T-helper 1 cell treated with Interleukin-12 subunit alpha and Interleukin-12 subunit beta and Interleukin-4 antibody, amounts not matched to agents 30 ng/mL and 1 ng/mL, for 36 hours (primary cell): ENCODE measurements around the gene DOCK3. TPM values are rescaled to one million over a fixed set of nuclear protein-coding genes. Genes with fewer than 3 reads are reported as not detected.

Experiments
- intact Hi-C: fragments of 100-400 bp; cut with micrococcal nuclease; formaldehyde crosslinking; loops from one replicate; pipeline ENCODE4 v1.15.1; 2024
- total RNA-seq: library from RNA; stranded (reverse); gene quantifications from 2 replicates; pipeline ENCODE4 v1.2.3, GENCODE V29; 2022

DOCK3 gene
- total RNA-seq, 1 donor from 2014 or later = 1.5 TPM

DNA sequence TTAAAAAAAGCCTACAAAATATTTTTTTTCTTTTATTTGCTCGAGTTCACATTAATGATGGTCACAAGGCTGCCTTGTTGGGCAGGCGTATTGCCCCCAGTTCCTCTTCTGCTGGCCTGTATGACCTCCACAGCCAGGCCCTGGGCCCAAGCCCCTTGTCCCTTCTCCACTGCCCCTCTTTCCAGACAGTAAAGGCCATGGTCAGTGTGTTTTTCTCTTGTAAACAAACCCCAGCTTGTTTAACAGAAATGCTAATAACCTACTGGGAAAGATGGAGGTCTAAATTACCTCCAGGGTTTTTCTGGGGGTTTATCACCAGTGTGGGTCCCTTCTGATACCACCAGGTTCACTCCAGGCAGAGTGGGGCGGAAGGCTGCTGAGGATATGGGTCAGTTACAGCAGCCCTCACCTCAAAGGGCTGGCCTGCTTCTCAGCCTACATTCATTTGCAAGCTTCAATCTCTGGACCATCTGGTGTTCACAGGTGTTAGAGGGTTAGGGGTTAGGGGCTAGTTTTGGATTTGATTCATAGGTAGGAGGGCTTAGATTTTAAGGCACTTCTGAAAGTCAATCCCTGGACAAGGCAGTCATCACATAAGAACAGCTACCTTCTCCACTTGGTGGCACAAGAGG is 708.3 kb downstream of the DOCK3 start:
- intact Hi-C loops = loop anchor here (10.0 kb wide), 3 partner anchors 1148 to 1752 kb away; partner anchors contain the start of genes GNAI2, GNL3, PBRM1 and RFT1

DNA sequence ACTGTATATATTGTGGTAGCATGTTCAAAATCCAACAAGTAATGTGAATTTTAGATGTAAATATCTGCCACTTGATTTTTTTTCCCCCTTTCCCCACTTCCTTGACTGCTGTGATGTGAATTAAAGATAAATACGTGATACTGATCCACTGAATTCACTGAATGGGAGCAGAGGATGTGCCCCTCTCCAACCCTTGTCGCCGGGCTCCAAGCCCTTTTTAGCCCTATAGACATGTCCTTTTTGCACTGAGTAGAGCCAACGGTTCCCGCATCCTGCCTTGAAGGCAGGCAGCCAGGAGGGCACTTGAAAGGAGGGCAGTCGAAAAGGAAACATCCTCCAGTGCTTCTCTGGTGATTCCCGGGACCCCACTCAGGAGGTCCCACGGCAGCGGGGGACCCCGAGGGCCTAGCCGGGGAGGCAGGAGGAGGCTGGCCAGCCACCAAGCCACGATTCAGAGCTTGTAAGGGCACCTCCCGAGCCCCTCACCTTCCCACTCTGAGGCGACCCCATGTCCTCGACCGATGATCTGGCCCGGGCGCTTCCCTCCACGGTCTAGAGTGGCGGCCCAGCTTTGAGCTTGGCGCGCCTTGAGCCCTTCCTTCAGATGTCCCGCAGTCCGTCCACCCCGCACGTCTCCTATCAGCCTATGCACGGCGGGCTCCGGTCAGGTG is 709.5 kb downstream of the DOCK3 start:
- intact Hi-C loops = loop anchor here (1.0 to 10.0 kb wide), 10 partner anchors 12 to 1751 kb away; partner anchors contain the start of genes CYB561D2, GNAI2, GNL3 and IFRD2

DNA sequence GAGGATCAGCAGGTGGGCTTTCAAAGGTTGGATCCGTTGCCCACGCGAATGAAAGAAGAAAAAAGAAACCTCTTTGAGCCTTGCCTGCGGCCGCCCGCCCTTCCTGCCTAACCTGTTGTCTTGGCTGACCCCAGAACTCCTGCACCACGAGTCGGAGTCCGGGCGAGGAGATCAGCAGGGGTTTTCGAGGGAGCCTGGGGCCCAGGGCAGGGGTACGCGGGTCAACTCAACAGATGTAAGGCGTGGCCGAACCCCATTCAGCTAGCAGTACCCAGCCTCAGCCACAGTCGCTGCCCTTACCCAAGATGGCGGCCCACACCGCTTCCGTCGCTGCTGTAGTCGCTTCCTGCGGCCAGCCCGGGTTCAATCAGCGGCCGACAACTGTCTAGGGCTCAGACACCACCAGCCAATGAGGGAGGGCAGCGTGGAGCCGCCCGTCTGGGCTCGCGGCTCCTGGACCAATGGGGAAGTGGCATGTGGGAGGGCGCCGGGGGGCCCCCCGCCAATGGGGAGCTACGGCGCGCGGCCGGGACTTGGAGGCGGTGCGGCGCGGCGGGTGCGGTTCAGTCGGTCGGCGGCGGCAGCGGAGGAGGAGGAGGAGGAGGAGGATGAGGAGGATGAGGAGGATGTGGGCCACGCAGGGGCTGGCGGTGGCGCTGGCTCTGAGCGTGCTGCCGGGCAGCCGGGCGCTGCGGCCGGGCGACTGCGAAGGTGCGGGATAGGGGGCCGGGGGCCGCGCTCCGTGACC is 710.2 kb downstream of the DOCK3 start, which contains the start of gene MANF:
TSS of gene MANF (plus strand) at position 566 of the 748 bp plus-strand sequence. CDS start at position 618, 52 bp downstream.
- intact Hi-C loops = loop anchor here (1.0 to 10.0 kb wide), 16 partner anchors 13 to 1750 kb away; partner anchors contain the start of genes CYB561D2, DCAF1, GNAI2 and GNL3

- intact Hi-C loops = loop anchor here (1.0 to 10.0 kb wide), 11 partner anchors 115 to 1749 kb away; partner anchors contain the start of genes CYB561D2, DCAF1, GNAI2 and GNL3
Measured at GRCh38 chr3:51385621-51386091, 710.9 kb downstream of the DOCK3 start.

- intact Hi-C loops = loop anchor here (10.0 kb wide), 3 partner anchors 1152 to 1748 kb away; partner anchors contain the start of genes GNAI2, GNL3, PBRM1 and RFT1
Measured at GRCh38 chr3:51386159-51386851, 711.6 kb downstream of the DOCK3 start.

- intact Hi-C loops = loop anchor here (10.0 kb wide), 3 partner anchors 1152 to 1748 kb away; partner anchors contain the start of genes GNAI2, GNL3, PBRM1 and RFT1
Measured at GRCh38 chr3:51386852-51387229, 712.1 kb downstream of the DOCK3 start.

GRCh38 chr3:51387281-51387680 is 712.6 kb downstream of the DOCK3 start:
- intact Hi-C loops = loop anchor here (10.0 kb wide), 3 partner anchors 1152 to 1748 kb away; partner anchors contain the start of genes GNAI2, GNL3, PBRM1 and RFT1

DNA sequence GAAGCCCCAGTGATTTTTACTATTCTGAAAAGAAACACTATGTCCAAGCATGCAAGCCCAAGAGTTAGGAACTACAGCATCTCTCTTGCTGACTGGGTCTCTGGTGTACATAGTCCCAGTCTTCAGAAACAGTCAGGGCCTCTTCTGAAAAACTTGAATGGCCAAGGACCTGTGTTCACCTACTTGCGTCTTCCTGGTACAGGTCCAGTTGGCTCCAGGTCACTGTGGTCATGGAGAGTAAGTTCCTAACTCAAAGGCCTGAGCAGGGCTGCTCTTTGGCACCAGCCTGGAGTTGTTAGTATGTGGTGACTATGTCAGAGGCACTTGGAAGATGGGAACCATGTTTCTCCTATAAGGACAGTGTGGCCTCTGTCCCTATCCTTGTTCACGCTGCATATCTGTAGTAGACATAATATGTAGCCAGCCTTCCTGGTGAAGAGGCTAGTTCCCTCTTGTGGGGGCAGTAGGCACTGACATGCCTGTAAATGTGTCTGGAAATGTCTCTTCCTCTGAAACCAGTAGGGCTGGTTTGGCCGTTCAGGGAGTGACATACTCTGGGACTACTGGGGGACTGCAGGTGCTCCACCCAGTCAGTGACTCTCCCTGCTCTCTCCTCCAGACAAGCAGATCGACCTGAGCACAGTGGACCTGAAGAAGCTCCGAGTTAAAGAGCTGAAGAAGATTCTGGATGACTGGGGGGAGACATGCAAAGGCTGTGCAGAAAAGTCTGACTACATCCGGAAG is 713.7 kb downstream of the DOCK3 start:
- intact Hi-C loops = loop anchor here (10.0 kb wide), 3 partner anchors 1154 to 1746 kb away; partner anchors contain the start of genes GNAI2, GNL3, PBRM1 and RFT1

DNA sequence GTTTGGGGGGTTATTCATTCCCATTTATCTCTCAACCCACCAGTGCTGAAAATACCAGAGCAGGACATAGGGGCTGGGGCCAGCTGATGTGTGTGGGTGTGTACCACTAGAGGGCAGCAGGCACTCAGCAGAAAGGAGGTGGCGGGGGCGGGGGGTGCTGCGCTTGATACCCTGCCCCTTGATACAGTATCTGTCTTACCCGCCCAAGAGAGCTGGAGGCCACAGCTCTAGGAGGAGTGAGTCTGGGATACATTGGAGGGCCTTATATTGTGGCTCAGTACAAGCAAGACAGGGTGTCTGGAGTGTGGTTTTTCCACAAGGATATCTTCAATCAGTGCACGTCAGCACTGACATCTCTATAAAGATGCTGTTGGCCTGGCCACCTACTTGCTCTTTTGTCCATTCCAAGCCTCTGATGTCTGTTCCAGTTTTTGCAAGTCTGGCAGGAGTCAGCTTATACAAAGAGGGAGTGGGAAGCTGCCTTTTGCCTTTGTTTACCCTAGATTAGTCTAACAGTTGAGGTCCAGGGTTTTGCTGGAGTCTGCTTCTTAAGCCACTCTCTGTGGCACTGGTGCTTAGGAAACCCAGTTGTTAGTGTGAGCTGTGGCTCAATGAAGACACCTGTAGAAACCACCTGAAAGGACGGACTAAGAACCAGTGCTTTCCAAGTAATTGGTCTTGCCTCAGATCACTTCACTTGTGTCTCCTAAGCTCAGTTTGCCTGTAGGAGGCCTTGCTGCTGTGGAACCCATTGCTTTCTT is 714.9 kb downstream of the DOCK3 start:
- intact Hi-C loops = loop anchor here (2.0 to 10.0 kb wide), 8 partner anchors 411 to 1958 kb away; partner anchors contain the start of genes DCP1A, DUSP7, GNAI2 and GNL3

GRCh38 chr3:51390246-51391074 is 715.7 kb downstream of the DOCK3 start:
- intact Hi-C loops = loop anchor here (1.0 to 10.0 kb wide), 13 partner anchors 44 to 1957 kb away; partner anchors contain the start of genes ABHD14B, DCP1A, DUSP7 and HEMK1

GRCh38 chr3:51391075-51391565 is 716.4 kb downstream of the DOCK3 start, which contains the start of gene RBM15B:
Gene RBM15B (plus strand): TSS chr3:51391285. CDS start chr3:51391400, 115 bp downstream.
- intact Hi-C loops = loop anchor here (1.0 to 10.0 kb wide), 13 partner anchors 43 to 1956 kb away; partner anchors contain the start of genes ABHD14B, DCP1A, DUSP7 and HEMK1

- intact Hi-C loops = loop anchor here (1.0 to 10.0 kb wide), 13 partner anchors 43 to 1956 kb away; partner anchors contain the start of genes ABHD14B, DCP1A, DUSP7 and HEMK1
Measured at GRCh38 chr3:51391566-51392354, 717.0 kb downstream of the DOCK3 start.

DNA sequence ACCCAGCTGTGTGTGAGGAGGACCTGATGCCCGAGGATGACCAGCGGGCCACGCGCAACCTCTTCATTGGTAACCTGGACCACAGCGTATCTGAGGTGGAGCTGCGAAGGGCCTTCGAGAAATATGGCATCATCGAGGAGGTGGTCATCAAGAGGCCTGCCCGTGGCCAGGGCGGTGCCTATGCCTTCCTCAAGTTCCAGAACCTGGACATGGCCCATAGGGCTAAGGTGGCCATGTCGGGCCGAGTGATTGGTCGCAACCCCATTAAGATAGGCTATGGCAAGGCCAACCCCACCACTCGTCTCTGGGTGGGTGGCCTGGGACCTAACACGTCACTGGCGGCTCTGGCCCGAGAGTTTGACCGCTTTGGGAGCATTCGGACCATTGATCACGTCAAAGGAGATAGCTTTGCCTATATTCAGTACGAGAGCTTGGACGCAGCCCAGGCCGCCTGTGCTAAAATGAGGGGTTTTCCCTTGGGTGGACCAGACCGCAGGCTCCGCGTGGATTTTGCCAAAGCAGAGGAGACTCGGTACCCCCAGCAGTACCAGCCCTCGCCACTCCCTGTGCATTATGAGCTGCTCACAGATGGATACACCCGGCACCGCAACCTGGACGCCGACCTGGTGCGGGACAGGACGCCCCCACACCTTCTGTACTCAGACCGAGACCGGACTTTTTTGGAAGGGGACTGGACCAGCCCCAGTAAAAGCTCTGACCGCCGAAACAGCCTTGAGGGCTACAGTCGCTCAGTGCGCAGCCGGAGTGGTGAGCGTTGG is 717.8 kb downstream of the DOCK3 start:
- intact Hi-C loops = loop anchor here (5.0 to 10.0 kb wide), 3 partner anchors 762 to 1955 kb away; partner anchors contain the start of genes DCP1A, IP6K1 and POC1A

DNA sequence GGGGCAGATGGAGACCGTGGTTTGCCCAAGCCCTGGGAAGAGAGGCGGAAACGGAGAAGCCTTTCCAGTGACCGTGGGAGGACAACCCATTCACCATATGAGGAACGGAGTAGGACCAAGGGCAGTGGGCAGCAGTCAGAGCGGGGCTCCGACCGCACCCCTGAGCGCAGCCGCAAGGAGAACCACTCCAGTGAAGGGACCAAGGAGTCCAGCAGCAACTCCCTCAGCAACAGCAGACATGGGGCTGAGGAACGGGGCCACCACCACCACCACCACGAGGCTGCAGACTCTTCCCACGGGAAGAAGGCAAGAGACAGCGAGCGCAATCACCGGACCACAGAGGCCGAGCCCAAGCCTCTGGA is 718.4 kb downstream of the DOCK3 start:
- intact Hi-C loops = loop anchor here (5.0 to 10.0 kb wide), 3 partner anchors 762 to 1954 kb away; partner anchors contain the start of genes DCP1A, IP6K1 and POC1A

DNA sequence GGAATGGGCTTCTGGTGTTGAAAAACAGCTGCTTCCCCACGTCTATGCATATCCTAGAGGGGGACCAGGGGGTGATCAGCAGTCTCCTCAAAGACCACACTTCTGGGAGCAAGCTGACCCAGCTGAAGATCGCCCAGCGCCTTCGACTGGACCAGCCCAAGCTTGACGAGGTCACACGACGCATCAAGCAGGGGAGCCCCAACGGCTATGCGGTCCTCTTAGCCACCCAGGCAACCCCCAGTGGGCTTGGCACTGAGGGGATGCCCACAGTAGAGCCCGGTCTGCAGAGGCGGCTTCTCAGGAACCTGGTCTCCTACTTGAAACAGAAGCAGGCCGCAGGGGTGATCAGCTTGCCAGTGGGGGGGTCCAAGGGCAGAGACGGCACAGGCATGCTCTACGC is 718.8 kb downstream of the DOCK3 start:
- intact Hi-C loops = loop anchor here (5.0 to 10.0 kb wide), 3 partner anchors 761 to 1954 kb away; partner anchors contain the start of genes DCP1A, IP6K1 and POC1A
